Type B pancreatic cell (in vitro differentiated cells): ENCODE measurements around the gene KRT80. TPM values are rescaled to one million over a fixed set of nuclear protein-coding genes. Genes with fewer than 3 reads are reported as not detected.
A peak's percentile ranks its signal among the peaks of the same experiment; 100 is the strongest.

Experiments
- DNase-seq: peaks from one replicate; pipeline ENCODE4 v3.0.0; 2021; ENCODE audit warnings: mixed read lengths; ENCODE audit not compliant: unreplicated experiment; ENCODE audit errors: extremely low spot score
- H3K27ac Mint-ChIP-seq: 2 replicates; pipeline ENCODE4 v1.8.0; 2021; ENCODE audit warnings: mild to moderate bottlenecking, mixed read lengths
- H3K27me3 Mint-ChIP-seq: 2 replicates; pipeline ENCODE4 v1.8.0; 2021; ENCODE audit warnings: mixed read lengths
- H3K36me3 Mint-ChIP-seq: 2 replicates; pipeline ENCODE4 v1.8.0; 2021; ENCODE audit warnings: mixed read lengths
- H3K4me1 Mint-ChIP-seq: one replicate; pipeline ENCODE4 v1.8.0; 2021; ENCODE audit warnings: mixed read lengths; ENCODE audit not compliant: unreplicated experiment
- H3K4me3 Mint-ChIP-seq: 2 replicates; pipeline ENCODE4 v1.8.0; 2021; ENCODE audit warnings: mild to moderate bottlenecking, mixed read lengths
- H3K9me3 Mint-ChIP-seq: 2 replicates; pipeline ENCODE4 v1.8.0; 2021; ENCODE audit warnings: mixed read lengths
- total RNA-seq: library from RNA; stranded (reverse); gene quantifications from 2 replicates; pipeline ENCODE4 v1.2.1, GENCODE V29; 2021; ENCODE audit warnings: low replicate concordance
- TF ChIP-seq, protein P1 (sequence below): fragments of 200-600 bp; sonication (generic); conservative IDR thresholded peaks from 2 replicates; pipeline ENCODE4 v1.5.0; 2021; ENCODE audit warnings: antibody characterized with exemption, mild to moderate bottlenecking

The KRT80 gene
- total RNA-seq, 1 donor from 2014 or later = 23.1 TPM

DNA sequence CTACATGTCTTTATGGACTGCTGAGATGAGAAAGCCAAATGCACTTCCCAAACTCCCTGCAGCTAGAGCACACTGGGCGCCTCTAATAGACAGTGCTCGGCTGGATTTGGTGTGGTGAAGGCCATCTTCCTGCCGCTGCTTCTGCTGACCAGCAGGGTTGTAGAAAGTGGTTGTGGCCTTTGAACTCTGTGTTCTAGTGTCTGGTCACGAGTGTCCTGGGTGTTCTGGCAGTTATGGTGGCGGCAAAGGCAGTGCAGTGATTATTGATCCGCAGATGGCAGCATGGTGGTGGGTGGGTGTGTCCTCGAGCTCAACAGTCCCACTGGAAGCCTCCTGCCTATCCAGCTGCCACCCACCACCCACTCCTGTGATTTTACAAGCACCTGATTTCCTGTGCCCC lies 68.9 kb downstream of the KRT80 start:
- peaks cover 6% of the 10 kb centered on the region for H3K27me3 Mint-ChIP-seq
- H3K9me3 Mint-ChIP-seq = no peaks in the 10 kb centered on the region
- peaks cover 19% of the 10 kb centered on the region for H3K4me1 Mint-ChIP-seq
- H3K36me3 Mint-ChIP-seq = no peaks in the 10 kb centered on the region
- no peak for DNase-seq
- no peak overlapping the region for H3K27ac Mint-ChIP-seq
- TF ChIP-seq, protein P1, sequence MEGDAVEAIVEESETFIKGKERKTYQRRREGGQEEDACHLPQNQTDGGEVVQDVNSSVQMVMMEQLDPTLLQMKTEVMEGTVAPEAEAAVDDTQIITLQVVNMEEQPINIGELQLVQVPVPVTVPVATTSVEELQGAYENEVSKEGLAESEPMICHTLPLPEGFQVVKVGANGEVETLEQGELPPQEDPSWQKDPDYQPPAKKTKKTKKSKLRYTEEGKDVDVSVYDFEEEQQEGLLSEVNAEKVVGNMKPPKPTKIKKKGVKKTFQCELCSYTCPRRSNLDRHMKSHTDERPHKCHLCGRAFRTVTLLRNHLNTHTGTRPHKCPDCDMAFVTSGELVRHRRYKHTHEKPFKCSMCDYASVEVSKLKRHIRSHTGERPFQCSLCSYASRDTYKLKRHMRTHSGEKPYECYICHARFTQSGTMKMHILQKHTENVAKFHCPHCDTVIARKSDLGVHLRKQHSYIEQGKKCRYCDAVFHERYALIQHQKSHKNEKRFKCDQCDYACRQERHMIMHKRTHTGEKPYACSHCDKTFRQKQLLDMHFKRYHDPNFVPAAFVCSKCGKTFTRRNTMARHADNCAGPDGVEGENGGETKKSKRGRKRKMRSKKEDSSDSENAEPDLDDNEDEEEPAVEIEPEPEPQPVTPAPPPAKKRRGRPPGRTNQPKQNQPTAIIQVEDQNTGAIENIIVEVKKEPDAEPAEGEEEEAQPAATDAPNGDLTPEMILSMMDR = no peak
- no peak overlapping the region for H3K4me3 Mint-ChIP-seq

DNA sequence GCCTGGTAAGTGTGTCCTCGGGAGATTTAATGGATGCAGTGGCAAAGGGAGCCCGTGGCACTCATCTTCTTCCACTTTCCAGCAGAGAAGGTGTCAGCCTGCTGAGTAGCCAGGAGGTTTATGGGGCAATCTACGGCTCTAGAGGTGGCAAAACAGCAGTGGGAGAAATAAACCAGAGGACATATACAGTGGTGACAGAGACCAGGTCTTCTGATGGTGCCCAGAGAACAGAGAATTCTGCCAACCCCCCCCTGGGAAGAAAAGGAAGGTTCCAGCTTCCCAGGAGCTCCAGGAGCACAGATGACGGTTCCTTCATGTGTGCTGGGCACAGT lies 69.3 kb downstream of the KRT80 start:
- H3K9me3 Mint-ChIP-seq = no peaks in the 10 kb centered on the region
- peaks cover 19% of the 10 kb centered on the region for H3K4me1 Mint-ChIP-seq
- H3K36me3 Mint-ChIP-seq = no peaks in the 10 kb centered on the region
- peak overlapping the region; percentile 21 for H3K27ac Mint-ChIP-seq
- TF ChIP-seq, protein P1 = no peak
- no peak overlapping the region for H3K4me3 Mint-ChIP-seq
- H3K27me3 Mint-ChIP-seq = peaks cover 6% of the 10 kb centered on the region
- DNase-seq = no peak

DNA sequence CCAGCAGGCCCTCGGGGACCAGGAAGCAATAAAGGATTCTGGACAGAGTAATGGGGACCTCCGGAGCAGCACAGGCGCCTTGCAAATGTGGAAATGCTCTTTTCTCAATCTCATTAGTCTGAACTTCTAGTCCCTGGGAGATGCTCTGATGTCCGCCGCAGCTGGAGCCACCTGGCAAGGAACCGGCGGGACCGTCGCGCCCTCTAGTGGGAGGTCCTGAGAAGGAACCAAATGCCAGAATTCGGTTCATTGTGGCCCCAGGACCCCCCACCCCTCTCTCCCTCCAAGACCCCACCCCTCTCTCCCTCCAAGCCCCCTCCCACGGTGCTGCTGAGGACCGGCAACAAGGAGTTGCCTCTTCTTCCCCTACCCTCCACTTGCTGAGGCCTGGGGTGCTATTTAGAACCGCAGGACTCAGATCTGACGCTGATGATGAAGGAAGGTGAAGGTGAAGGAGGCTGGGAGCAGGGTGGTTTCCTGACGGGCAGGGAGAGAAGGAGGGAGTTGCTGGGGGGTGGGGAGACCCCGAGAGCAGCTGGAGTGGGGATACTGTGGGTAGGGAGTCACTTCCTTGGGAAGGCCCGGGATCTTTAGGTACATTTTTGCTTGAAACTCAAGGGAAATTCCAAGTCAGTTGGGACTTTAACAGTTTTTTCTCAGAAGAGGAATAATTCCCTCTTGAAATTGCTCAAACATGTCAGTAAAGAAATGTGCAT lies 69.8 kb downstream of the KRT80 start:
- Mint-ChIP-seq H3K27me3 (peaks cover 7% of the 10 kb centered on the region), H3K27ac (peak overlapping the region; percentile 51), H3K36me3 (no peaks in the 10 kb centered on the region), H3K9me3 (no peaks in the 10 kb centered on the region), H3K4me1 (peaks cover 15% of the 10 kb centered on the region), H3K4me3 (peak overlapping the region; percentile 45)
- no peak for DNase-seq
- TF ChIP-seq, protein P1 = peak; percentile 90

DNA sequence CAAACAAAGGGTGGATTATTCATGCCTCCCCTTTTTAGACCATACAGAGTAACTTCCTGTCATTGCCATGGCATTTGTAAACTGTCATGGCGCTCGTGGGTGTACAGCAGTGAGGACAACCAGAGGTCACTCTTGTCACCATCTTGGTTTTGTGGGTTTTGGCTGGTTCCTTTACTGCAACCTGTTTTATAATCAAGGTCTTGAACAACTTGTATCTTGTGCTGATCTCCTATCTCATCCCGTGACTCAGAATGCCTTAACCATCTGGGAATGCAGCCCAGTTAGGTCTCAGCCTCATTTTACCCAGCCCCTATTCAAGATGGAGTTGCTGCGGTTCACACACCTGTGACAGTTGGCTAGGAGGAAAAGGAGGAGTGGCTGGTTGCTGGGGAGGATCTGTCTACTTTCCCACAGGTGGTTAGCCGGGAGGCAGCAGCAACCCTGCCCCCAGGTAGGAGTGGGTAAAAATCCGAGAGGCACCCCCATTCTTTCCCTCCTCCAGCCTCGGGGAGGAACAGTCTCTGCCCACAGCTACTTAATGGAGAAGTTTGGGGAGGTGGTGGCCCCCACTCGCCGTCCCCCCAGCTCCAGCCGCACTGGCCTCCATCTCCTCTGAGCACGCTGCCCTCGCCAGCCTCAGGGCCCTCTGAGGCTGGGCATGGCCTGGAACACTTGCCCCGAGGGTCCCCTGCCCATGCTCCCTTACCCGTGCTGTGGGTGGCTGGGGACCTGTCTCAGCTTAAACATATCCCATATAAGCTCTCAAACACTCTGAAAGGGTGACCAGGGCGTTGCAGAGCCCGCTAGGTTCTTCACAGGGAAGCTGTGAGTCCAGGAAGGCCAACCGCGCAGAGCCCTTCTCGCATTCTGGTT lies 70.6 kb downstream of the KRT80 start:
- Mint-ChIP-seq H3K4me1 (peaks cover 10% of the 10 kb centered on the region), H3K9me3 (no peaks in the 10 kb centered on the region), H3K27me3 (peaks cover 12% of the 10 kb centered on the region), H3K27ac (peak overlapping the region; percentile 51), H3K4me3 (no peak overlapping the region), H3K36me3 (no peaks in the 10 kb centered on the region)
- no peak for DNase-seq
- TF ChIP-seq, protein P1 = no peak

DNA sequence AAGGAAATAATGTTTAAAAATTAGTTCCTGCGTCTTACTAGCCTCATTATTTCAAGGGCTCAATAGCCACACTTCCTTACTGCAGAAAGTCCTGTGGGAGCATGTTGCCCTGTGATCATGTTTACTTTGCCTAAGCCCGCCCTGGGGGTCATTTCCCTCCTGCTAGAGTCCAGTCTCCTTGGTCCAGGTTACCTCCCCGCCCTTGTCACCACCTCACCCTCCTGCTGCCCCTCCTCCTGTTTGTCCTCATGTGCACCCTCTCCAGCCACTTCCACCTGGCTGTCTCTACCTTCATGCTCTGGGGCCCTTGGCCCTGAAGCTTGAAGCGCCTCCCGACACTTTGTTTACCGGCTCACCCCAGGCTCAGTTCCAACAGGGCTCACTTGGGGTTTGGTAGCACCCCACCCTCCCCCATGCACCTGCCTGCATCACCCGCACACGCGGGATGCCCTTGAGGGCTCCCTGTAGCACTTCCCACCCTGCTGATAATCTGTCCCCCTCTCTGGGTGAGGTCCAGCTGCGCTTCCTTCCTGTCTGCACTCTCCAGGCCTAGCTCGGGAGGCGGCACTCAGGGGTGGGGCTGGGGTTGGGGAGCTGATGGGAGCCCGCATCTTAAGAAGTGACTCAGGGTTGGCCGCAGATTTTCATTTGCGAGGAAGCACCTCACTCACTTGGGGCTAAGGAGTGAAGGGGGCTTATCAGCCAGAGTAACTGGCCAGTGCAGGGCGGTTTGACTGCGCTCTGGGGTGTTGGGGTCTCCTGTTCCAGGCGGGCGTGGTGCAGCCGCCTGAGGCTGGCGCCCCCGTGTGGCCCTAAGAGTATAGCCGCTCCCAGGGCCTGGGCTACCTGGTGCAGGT lies 72.2 kb downstream of the KRT80 start:
- no peaks in the 10 kb centered on the region for H3K9me3 Mint-ChIP-seq
- no peak for DNase-seq
- TF ChIP-seq, protein P1 = peak; percentile 79
- peak overlapping the region; percentile 19 for H3K4me3 Mint-ChIP-seq
- H3K4me1 Mint-ChIP-seq = peaks cover 10% of the 10 kb centered on the region
- H3K27ac Mint-ChIP-seq = peak overlapping the region; percentile 84
- peaks cover 21% of the 10 kb centered on the region for H3K27me3 Mint-ChIP-seq
- H3K36me3 Mint-ChIP-seq = no peaks in the 10 kb centered on the region

Other genes with a start within 250 kb of the KRT80 start
- 36.0 and 36.1 TPM in 2 replicates for gene ACVR1B, start 240.3 kb downstream of the KRT80 start, total RNA-seq
- 4.2 and 16.5 TPM in 2 replicates for gene TAMALIN, start 185.1 kb downstream of the KRT80 start, total RNA-seq
- 11.4 and 81.9 TPM in 2 replicates for gene NR4A1, start 140.6 kb downstream of the KRT80 start, total RNA-seq
- 35.7 and 48.7 TPM in 2 replicates for gene ATG101, start 122.0 kb downstream of the KRT80 start, total RNA-seq
- gene SMIM41, start 112.3 kb downstream of the KRT80 start, total RNA-seq = not detected in 2 replicates
- 125 and 293 TPM in 2 replicates for gene KRT7, start 41.2 kb upstream of the KRT80 start, total RNA-seq
- gene KRT86, start 82.6 kb upstream of the KRT80 start, total RNA-seq = 0.14 TPM in 1 of 2 replicates, not detected in the other
- 0.31 TPM in 2 replicates for gene KRT81, start 99.5 kb upstream of the KRT80 start, total RNA-seq
- not detected in 2 replicates for gene KRT83, start 129.4 kb upstream of the KRT80 start, total RNA-seq
- gene KRT85, start 175.5 kb upstream of the KRT80 start, total RNA-seq = not detected in 2 replicates
- gene KRT84, start 193.6 kb upstream of the KRT80 start, total RNA-seq = not detected in 2 replicates
- gene KRT82, start 214.3 kb upstream of the KRT80 start, total RNA-seq = not detected in 2 replicates
- not detected in 2 replicates for gene KRT75, start 242.4 kb upstream of the KRT80 start, total RNA-seq